Activated T-cell treated with anti-CD3 and anti-CD28 coated beads, Interleukin-2, amount 50 U/mL, for 72 hours (primary cell): ENCODE measurements around the gene SEM1. TPM values are rescaled to one million over a fixed set of nuclear protein-coding genes. Genes with fewer than 3 reads are reported as not detected.
"Not testable (repeated sequence)": the region's sequence is repeated elsewhere in the genome, so short reads cannot be mapped to it uniquely, and the experiment has no call there.

ENCODE experiments used
- ATAC-seq, 2 donors: fragments of 150-1000 bp; cut with Tn5 transposase; replicated peaks in 1 of 2; 2 replicates each; pipeline ENCODE4 v1.10.0; 2021; ENCODE audit warnings: moderate library complexity in 2 of 2, mild to moderate bottlenecking in 1 of 2
- DNase-seq, 2 donors: peaks; one replicate each; pipeline ENCODE4 v3.0.0; 2021 to 2022; ENCODE audit warnings: mixed read lengths in 1 of 2
- H3K27ac Mint-ChIP-seq: one replicate; pipeline ENCODE4 v1.8.0; 2022; ENCODE audit warnings: mild to moderate bottlenecking, moderate library complexity, mixed read lengths
- H3K27me3 Mint-ChIP-seq: one replicate; pipeline ENCODE4 v1.8.0; 2022; ENCODE audit warnings: low read depth, mixed read lengths
- H3K36me3 Mint-ChIP-seq, 2 donors: one replicate each; pipeline ENCODE4 v1.8.0; 2022; ENCODE audit warnings: mixed read lengths in 2 of 2, mild to moderate bottlenecking in 1 of 2; ENCODE audit not compliant: insufficient read depth in 2 of 2
- H3K4me1 Mint-ChIP-seq: one replicate; pipeline ENCODE4 v1.8.0; 2022; ENCODE audit warnings: low read depth, mixed read lengths
- H3K4me3 Mint-ChIP-seq, 2 donors: one replicate each; pipeline ENCODE4 v1.8.0; 2022; ENCODE audit warnings: mild to moderate bottlenecking in 2 of 2, mixed read lengths in 2 of 2, moderate library complexity in 2 of 2
- H3K9me3 Mint-ChIP-seq, 2 donors: one replicate each; pipeline ENCODE4 v1.8.0; 2022; ENCODE audit warnings: mixed read lengths in 2 of 2
- total RNA-seq, 2 donors: library from RNA; stranded (reverse); gene quantifications; one replicate each; pipeline ENCODE4 v1.2.3, GENCODE V29; 2022

The SEM1 gene
- total RNA-seq: 10 to 100 TPM; 22.8 to 31.1 TPM

- peaks cover 3 to 12% of the 10 kb centered on the region in 2 donors for H3K9me3 Mint-ChIP-seq
- peaks cover 6% of the 10 kb centered on the region for H3K27me3 Mint-ChIP-seq
- DNase-seq: peak; percentile 74 to 79
- peak; percentile 88 to 90 for ATAC-seq
- H3K4me1 Mint-ChIP-seq: peaks cover 23% of the 10 kb centered on the region
- H3K4me3 Mint-ChIP-seq: peak within 1 kb of the TSS; percentile 92 to 93
- H3K27ac Mint-ChIP-seq: peak within 1 kb of the TSS; percentile 95
- peaks cover 10 to 23% of the 10 kb centered on the region in 2 donors for H3K36me3 Mint-ChIP-seq
Observed at GRCh38 chr7:96709381-96710228, at the start of gene SEM1. TSS of gene SEM1 (minus strand) at chr7:96709846. CDS start at chr7:96709763, 83 bp downstream.

- H3K27me3 Mint-ChIP-seq: peaks cover 25% of the 10 kb centered on the region
- DNase-seq, H3K36me3 Mint-ChIP-seq, H3K4me1 Mint-ChIP-seq, H3K4me3 Mint-ChIP-seq, H3K9me3 Mint-ChIP-seq, ATAC-seq, H3K27ac Mint-ChIP-seq: not testable (repeated sequence)
Observed at GRCh38 chr7:96757880-96758279, 48.2 kb upstream of the SEM1 start.

GRCh38 chr7:96747418-96747940, 37.8 kb upstream of the SEM1 start:
- Mint-ChIP-seq H3K36me3 (peaks cover 0 to 2% of the 10 kb centered on the region in 2 donors), H3K9me3 (peaks cover 2 to 3% of the 10 kb centered on the region in 2 donors), H3K4me3 (no peak overlapping the region), H3K27me3 (peaks cover 8% of the 10 kb centered on the region), H3K4me1 (no peaks in the 10 kb centered on the region), H3K27ac (no peak overlapping the region)
- DNase-seq (no peak), ATAC-seq (no peak)

GRCh38 chr7:96740130-96740529, 30.5 kb upstream of the SEM1 start:
- H3K9me3 Mint-ChIP-seq: no peaks in the 10 kb centered on the region
- DNase-seq: no peak
- no peak for ATAC-seq
- no peaks in the 10 kb centered on the region for H3K36me3 Mint-ChIP-seq
- H3K4me1 Mint-ChIP-seq: no peaks in the 10 kb centered on the region
- H3K27ac Mint-ChIP-seq: no peak overlapping the region
- no peak overlapping the region for H3K4me3 Mint-ChIP-seq
- peaks cover 30% of the 10 kb centered on the region for H3K27me3 Mint-ChIP-seq

GRCh38 chr7:96739609-96740008, 30.0 kb upstream of the SEM1 start:
- Mint-ChIP-seq H3K4me3 (no peak overlapping the region), H3K36me3 (no peaks in the 10 kb centered on the region)

GRCh38 chr7:96739167-96739566, 29.5 kb upstream of the SEM1 start:
- H3K27me3 Mint-ChIP-seq: peaks cover 30% of the 10 kb centered on the region
- H3K9me3 Mint-ChIP-seq: no peaks in the 10 kb centered on the region
- ATAC-seq: no peak
- H3K4me1 Mint-ChIP-seq: no peaks in the 10 kb centered on the region
- H3K4me3 Mint-ChIP-seq: no peak overlapping the region
- no peak for DNase-seq
- no peak overlapping the region for H3K27ac Mint-ChIP-seq
- no peaks in the 10 kb centered on the region for H3K36me3 Mint-ChIP-seq

More at GRCh38 chr7:96739609-96740008, 30.0 kb upstream of the SEM1 start:
- ATAC-seq (no peak), DNase-seq (no peak)
- Mint-ChIP-seq H3K27ac (no peak overlapping the region), H3K4me1 (no peaks in the 10 kb centered on the region), H3K9me3 (no peaks in the 10 kb centered on the region), H3K27me3 (peaks cover 30% of the 10 kb centered on the region)

- H3K36me3 Mint-ChIP-seq: no peaks in the 10 kb centered on the region
- H3K4me3 Mint-ChIP-seq: no peak overlapping the region
- H3K27me3 Mint-ChIP-seq: peaks cover 29% of the 10 kb centered on the region
- DNase-seq (no peak), ATAC-seq (no peak)
- no peaks in the 10 kb centered on the region for H3K4me1 Mint-ChIP-seq
- no peak overlapping the region for H3K27ac Mint-ChIP-seq
- H3K9me3 Mint-ChIP-seq: no peaks in the 10 kb centered on the region
Observed at GRCh38 chr7:96738705-96739104, 29.1 kb upstream of the SEM1 start.

GRCh38 chr7:96737545-96738050, 28.0 kb upstream of the SEM1 start:
- H3K9me3 Mint-ChIP-seq: no peaks in the 10 kb centered on the region
- DNase-seq (no peak), ATAC-seq (no peak)
- no peak overlapping the region for H3K4me3 Mint-ChIP-seq
- no peak overlapping the region for H3K27ac Mint-ChIP-seq
- H3K36me3 Mint-ChIP-seq: no peaks in the 10 kb centered on the region
- H3K27me3 Mint-ChIP-seq: peaks cover 23% of the 10 kb centered on the region
- no peaks in the 10 kb centered on the region for H3K4me1 Mint-ChIP-seq

- ATAC-seq (no peak), DNase-seq (no peak)
- Mint-ChIP-seq H3K27ac (no peak overlapping the region), H3K4me1 (no peaks in the 10 kb centered on the region), H3K9me3 (no peaks in the 10 kb centered on the region), H3K27me3 (no peaks in the 10 kb centered on the region), H3K4me3 (no peak overlapping the region), H3K36me3 (no peaks in the 10 kb centered on the region)
Observed at GRCh38 chr7:96734343-96734742, 24.7 kb upstream of the SEM1 start.

GRCh38 chr7:96729820-96730219, 20.2 kb upstream of the SEM1 start:
- Mint-ChIP-seq H3K4me1 (no peaks in the 10 kb centered on the region), H3K4me3 (no peak overlapping the region), H3K27me3 (peaks cover 3% of the 10 kb centered on the region), H3K36me3 (no peaks in the 10 kb centered on the region), H3K27ac (no peak overlapping the region), H3K9me3 (no peaks in the 10 kb centered on the region)
- no peak for DNase-seq
- no peak for ATAC-seq

- H3K27ac Mint-ChIP-seq: no peak overlapping the region
- H3K4me3 Mint-ChIP-seq: no peak overlapping the region
- H3K27me3 Mint-ChIP-seq: peaks cover 15% of the 10 kb centered on the region
- H3K36me3 Mint-ChIP-seq: no peaks in the 10 kb centered on the region
- ATAC-seq (no peak), DNase-seq (no peak)
- H3K4me1 Mint-ChIP-seq: no peaks in the 10 kb centered on the region
- H3K9me3 Mint-ChIP-seq: peaks cover 0 to 3% of the 10 kb centered on the region in 2 donors
Observed at GRCh38 chr7:96728139-96728538, 18.5 kb upstream of the SEM1 start.

- no peaks in the 10 kb centered on the region for H3K4me1 Mint-ChIP-seq
- no peak overlapping the region for H3K27ac Mint-ChIP-seq
- no peak for DNase-seq
- H3K4me3 Mint-ChIP-seq: no peak overlapping the region
- no peak for ATAC-seq
- H3K36me3 Mint-ChIP-seq: no peaks in the 10 kb centered on the region
- H3K27me3 Mint-ChIP-seq: peaks cover 15% of the 10 kb centered on the region
- peaks cover 2 to 3% of the 10 kb centered on the region in 2 donors for H3K9me3 Mint-ChIP-seq
Observed at GRCh38 chr7:96727534-96728088, 18.0 kb upstream of the SEM1 start.

- peaks cover 39% of the 10 kb centered on the region for H3K27me3 Mint-ChIP-seq
- no peaks in the 10 kb centered on the region for H3K4me1 Mint-ChIP-seq
- no peak overlapping the region for H3K4me3 Mint-ChIP-seq
- no peak overlapping the region for H3K27ac Mint-ChIP-seq
- no peaks in the 10 kb centered on the region for H3K36me3 Mint-ChIP-seq
- peaks cover 2 to 3% of the 10 kb centered on the region in 2 donors for H3K9me3 Mint-ChIP-seq
- no peak for DNase-seq
- ATAC-seq: no peak
Observed at GRCh38 chr7:96723622-96724021, 14.0 kb upstream of the SEM1 start.
